IPS-18a (cell line): ENCODE data around the gene SUPV3L1.
A peak's percentile ranks its signal among the peaks of the same experiment; 100 is the strongest.
"Not testable (repeated sequence)": the region's sequence is repeated elsewhere in the genome, so short reads cannot be mapped to it uniquely, and the experiment has no call there.

Source experiments
- H3K27ac ChIP-seq: one replicate; pipeline ENCODE4 v1.5.1; 2013; ENCODE audit warnings: low read length
- H3K27me3 ChIP-seq: one replicate; pipeline ENCODE4 v1.6.1; 2013; ENCODE audit warnings: mild to moderate bottlenecking, low read length; ENCODE audit not compliant: control insufficient read depth, insufficient read depth
- H3K36me3 ChIP-seq: one replicate; pipeline ENCODE4 v1.6.1; 2013; ENCODE audit warnings: low read depth, low read length; ENCODE audit not compliant: control insufficient read depth
- H3K4me1 ChIP-seq: one replicate; pipeline ENCODE4 v1.6.1; 2013; ENCODE audit warnings: low read depth, low read length; ENCODE audit not compliant: control insufficient read depth
- H3K4me3 ChIP-seq: one replicate; pipeline ENCODE4 v1.5.1; 2013; ENCODE audit warnings: low read length
- H3K9ac ChIP-seq: one replicate; pipeline ENCODE4 v1.6.1; 2013; ENCODE audit warnings: mild to moderate bottlenecking, low read length, moderate library complexity
- H3K9me3 ChIP-seq: one replicate; pipeline ENCODE4 v1.6.1; 2013; ENCODE audit warnings: low read depth, low read length; ENCODE audit not compliant: control insufficient read depth

Gene SUPV3L1

GRCh38 chr10:69179743-69180524 lies at the start of gene SUPV3L1:
SUPV3L1 (plus strand) TSS chr10:69180234; CDS start chr10:69180292, 58 bp downstream.
- peaks cover 6% of the 10 kb centered on the region for H3K4me1 ChIP-seq
- H3K4me3 ChIP-seq: peak within 1 kb of the TSS; percentile 71
- H3K9me3 ChIP-seq: no peaks in the 10 kb centered on the region
- H3K9ac ChIP-seq: peak within 1 kb of the TSS; percentile 97
- peak within 1 kb of the TSS; percentile 70 for H3K27ac ChIP-seq
- peaks cover 6% of the 10 kb centered on the region for H3K36me3 ChIP-seq
- H3K27me3 ChIP-seq: no peaks in the 10 kb centered on the region

GRCh38 chr10:69130251-69130650 lies 49.8 kb upstream of the SUPV3L1 start:
- H3K27ac ChIP-seq: no peak overlapping the region
- no peak overlapping the region for H3K4me3 ChIP-seq
- H3K36me3 ChIP-seq: peaks cover 13% of the 10 kb centered on the region
- H3K27me3 ChIP-seq: no peaks in the 10 kb centered on the region
- no peak overlapping the region for H3K9ac ChIP-seq
- H3K9me3 ChIP-seq: no peaks in the 10 kb centered on the region
- H3K4me1 ChIP-seq: no peaks in the 10 kb centered on the region

- peaks cover 10% of the 10 kb centered on the region for H3K36me3 ChIP-seq
- no peaks in the 10 kb centered on the region for H3K4me1 ChIP-seq
- H3K4me3 ChIP-seq: no peak overlapping the region
- H3K27ac ChIP-seq: no peak overlapping the region
- no peak overlapping the region for H3K9ac ChIP-seq
- no peaks in the 10 kb centered on the region for H3K9me3 ChIP-seq
- H3K27me3 ChIP-seq: no peaks in the 10 kb centered on the region
Measured at GRCh38 chr10:69139961-69140360, 40.1 kb upstream of the SUPV3L1 start.

- H3K9ac ChIP-seq: no peak overlapping the region
- H3K27ac ChIP-seq: no peak overlapping the region
- H3K4me1 ChIP-seq: no peaks in the 10 kb centered on the region
- H3K4me3 ChIP-seq: no peak overlapping the region
- no peaks in the 10 kb centered on the region for H3K9me3 ChIP-seq
- H3K36me3 ChIP-seq: peaks cover 6% of the 10 kb centered on the region
- no peaks in the 10 kb centered on the region for H3K27me3 ChIP-seq
Measured at GRCh38 chr10:69141304-69141703, 38.7 kb upstream of the SUPV3L1 start.

GRCh38 chr10:69142074-69142473 lies 38.0 kb upstream of the SUPV3L1 start:
- not testable (repeated sequence) for H3K27me3 ChIP-seq, H3K9me3 ChIP-seq, H3K36me3 ChIP-seq, H3K4me1 ChIP-seq, H3K27ac ChIP-seq, H3K4me3 ChIP-seq, H3K9ac ChIP-seq

- Histone ChIP-seq H3K27me3 (no peaks in the 10 kb centered on the region), H3K36me3 (no peaks in the 10 kb centered on the region), H3K9ac (no peak overlapping the region), H3K4me3 (no peak overlapping the region), H3K4me1 (no peaks in the 10 kb centered on the region), H3K9me3 (no peaks in the 10 kb centered on the region), H3K27ac (no peak overlapping the region)
Measured at GRCh38 chr10:69142983-69143382, 37.1 kb upstream of the SUPV3L1 start.

- H3K9me3 ChIP-seq: no peaks in the 10 kb centered on the region
- no peaks in the 10 kb centered on the region for H3K4me1 ChIP-seq
- no peak overlapping the region for H3K27ac ChIP-seq
- H3K27me3 ChIP-seq: no peaks in the 10 kb centered on the region
- H3K4me3 ChIP-seq: no peak overlapping the region
- no peak overlapping the region for H3K9ac ChIP-seq
- H3K36me3 ChIP-seq: no peaks in the 10 kb centered on the region
Measured at GRCh38 chr10:69145329-69145728, 34.7 kb upstream of the SUPV3L1 start.

- Histone ChIP-seq H3K4me3 (no peak overlapping the region), H3K36me3 (no peaks in the 10 kb centered on the region), H3K9me3 (no peaks in the 10 kb centered on the region), H3K27ac (no peak overlapping the region), H3K27me3 (no peaks in the 10 kb centered on the region), H3K9ac (no peak overlapping the region), H3K4me1 (no peaks in the 10 kb centered on the region)
Measured at GRCh38 chr10:69145864-69146263, 34.2 kb upstream of the SUPV3L1 start.

- Histone ChIP-seq H3K9me3 (no peaks in the 10 kb centered on the region), H3K9ac (no peak overlapping the region), H3K36me3 (no peaks in the 10 kb centered on the region), H3K4me3 (no peak overlapping the region), H3K4me1 (no peaks in the 10 kb centered on the region), H3K27ac (no peak overlapping the region), H3K27me3 (no peaks in the 10 kb centered on the region)
Measured at GRCh38 chr10:69146759-69147158, 33.3 kb upstream of the SUPV3L1 start.

- no peaks in the 10 kb centered on the region for H3K9me3 ChIP-seq
- H3K36me3 ChIP-seq: no peaks in the 10 kb centered on the region
- H3K4me3 ChIP-seq: no peak overlapping the region
- H3K27me3 ChIP-seq: no peaks in the 10 kb centered on the region
- no peaks in the 10 kb centered on the region for H3K4me1 ChIP-seq
- H3K27ac ChIP-seq: no peak overlapping the region
- no peak overlapping the region for H3K9ac ChIP-seq
Measured at GRCh38 chr10:69151984-69152383, 28.1 kb upstream of the SUPV3L1 start.

- H3K27me3 ChIP-seq: no peaks in the 10 kb centered on the region
- H3K27ac ChIP-seq: no peak overlapping the region
- H3K4me3 ChIP-seq: no peak overlapping the region
- no peaks in the 10 kb centered on the region for H3K9me3 ChIP-seq
- H3K4me1 ChIP-seq: no peaks in the 10 kb centered on the region
- H3K36me3 ChIP-seq: peaks cover 11% of the 10 kb centered on the region
- no peak overlapping the region for H3K9ac ChIP-seq
Measured at GRCh38 chr10:69153227-69153626, 26.8 kb upstream of the SUPV3L1 start.

- Histone ChIP-seq H3K27ac (no peak overlapping the region), H3K36me3 (peaks cover 32% of the 10 kb centered on the region)
Measured at GRCh38 chr10:69160809-69161241, 19.2 kb upstream of the SUPV3L1 start.

More at GRCh38 chr10:69160809-69161241, 19.2 kb upstream of the SUPV3L1 start:
- Histone ChIP-seq H3K9ac (no peak overlapping the region), H3K27me3 (no peaks in the 10 kb centered on the region), H3K4me3 (no peak overlapping the region), H3K4me1 (no peaks in the 10 kb centered on the region), H3K9me3 (no peaks in the 10 kb centered on the region)
